AG09309 (cell line): ENCODE data around the gene OXTR.

ENCODE experiments used
- DNase-seq: peaks from one replicate; pipeline ENCODE4 v3.0.0-alpha.2; 2010; ENCODE audit warnings: low read depth
- H3K4me3 ChIP-seq: 2 replicates; pipeline ENCODE4 v1.5.1; 2011; ENCODE audit warnings: mild to moderate bottlenecking, low read depth, low read length, moderate library complexity; ENCODE audit not compliant: control insufficient read depth
- CTCF ChIP-seq: IDR thresholded peaks from 2 replicates; pipeline ENCODE4 v1.5.1; 2011; ENCODE audit warnings: mild to moderate bottlenecking, low read depth, low read length, inconsistent platforms; ENCODE audit not compliant: insufficient read depth, control insufficient read depth; ENCODE audit errors: missing control alignments

The OXTR gene

GRCh38 chr3:8739757-8740504 lies 29.5 kb downstream of the OXTR start:
- no peak for TF ChIP-seq CTCF
- no peak for DNase-seq
- H3K4me3 ChIP-seq = no peak overlapping the region

- DNase-seq = no peak
- TF ChIP-seq CTCF = no peak
- H3K4me3 ChIP-seq = no peak overlapping the region
Measured at GRCh38 chr3:8738639-8739038, 30.8 kb downstream of the OXTR start.

- no peak for DNase-seq
- H3K4me3 ChIP-seq = no peak overlapping the region
- TF ChIP-seq CTCF = no peak
Measured at GRCh38 chr3:8737823-8738222, 31.6 kb downstream of the OXTR start.

GRCh38 chr3:8737301-8737700 lies 32.1 kb downstream of the OXTR start:
- TF ChIP-seq CTCF = no peak
- no peak overlapping the region for H3K4me3 ChIP-seq
- no peak for DNase-seq

- TF ChIP-seq CTCF = no peak
- no peak overlapping the region for H3K4me3 ChIP-seq
- no peak for DNase-seq
Measured at GRCh38 chr3:8736436-8736835, 33.0 kb downstream of the OXTR start.

- H3K4me3 ChIP-seq = no peak overlapping the region
- no peak for TF ChIP-seq CTCF
- DNase-seq = no peak
Measured at GRCh38 chr3:8734908-8735307, 34.5 kb downstream of the OXTR start.
